KMS-11 (cell line): ENCODE measurements around the gene SH3GL3.

Experiments used
- H2AFZ ChIP-seq: fragments of 200-600 bp; sonication (generic); 2 replicates; pipeline ENCODE4 v1.6.1; 2016; ENCODE audit warnings: antibody characterized with exemption, mixed run types, low read depth
- H3K27ac ChIP-seq: fragments of 200-600 bp; sonication (generic); 2 replicates; pipeline ENCODE4 v1.6.1; 2016; ENCODE audit warnings: mild to moderate bottlenecking, mixed run types
- H3K27me3 ChIP-seq: fragments of 200-600 bp; sonication (generic); 2 replicates; pipeline ENCODE4 v1.6.1; 2017; ENCODE audit warnings: mild to moderate bottlenecking, low read depth, mixed run types, moderate library complexity; ENCODE audit not compliant: insufficient read depth
- H3K36me3 ChIP-seq: fragments of 200-600 bp; sonication (generic); 2 replicates; pipeline ENCODE4 v1.6.1; 2017; ENCODE audit warnings: mild to moderate bottlenecking, mixed run types; ENCODE audit not compliant: insufficient read depth
- H3K4me1 ChIP-seq: fragments of 200-600 bp; sonication (generic); 2 replicates; pipeline ENCODE4 v1.6.1; 2016; ENCODE audit warnings: mild to moderate bottlenecking, low read depth, mixed run types; ENCODE audit not compliant: poor library complexity, severe bottlenecking
- H3K4me2 ChIP-seq: fragments of 200-600 bp; sonication (generic); 2 replicates; pipeline ENCODE4 v1.7.0; 2016; ENCODE audit warnings: mild to moderate bottlenecking, mixed run types
- H3K4me3 ChIP-seq: fragments of 200-600 bp; sonication (generic); IDR thresholded peaks from 2 replicates; pipeline ENCODE4 v1.6.1; 2017; ENCODE audit warnings: low read depth, low read length, mixed read lengths; ENCODE audit not compliant: insufficient read depth
- H3K79me2 ChIP-seq: fragments of 200-600 bp; sonication (generic); 2 replicates; pipeline ENCODE4 v1.6.1; 2016; ENCODE audit warnings: low read depth, mixed run types; ENCODE audit not compliant: insufficient read depth
- H3K9ac ChIP-seq: fragments of 200-600 bp; sonication (generic); 2 replicates; pipeline ENCODE4 v1.6.1; 2016; ENCODE audit warnings: mild to moderate bottlenecking, mixed run types
- H4K20me1 ChIP-seq: fragments of 200-600 bp; sonication (generic); 2 replicates; pipeline ENCODE4 v1.6.1; 2016; ENCODE audit warnings: mild to moderate bottlenecking, mixed run types; ENCODE audit not compliant: insufficient read depth
- TF ChIP-seq, protein P1 (sequence below): fragments of 200-600 bp; sonication (generic); conservative IDR thresholded peaks from 2 replicates; pipeline ENCODE4 v1.6.1; 2017; ENCODE audit warnings: low read depth, mild to moderate bottlenecking, antibody characterized with exemption, low read length, moderate library complexity, mixed read lengths

Gene SH3GL3

DNA sequence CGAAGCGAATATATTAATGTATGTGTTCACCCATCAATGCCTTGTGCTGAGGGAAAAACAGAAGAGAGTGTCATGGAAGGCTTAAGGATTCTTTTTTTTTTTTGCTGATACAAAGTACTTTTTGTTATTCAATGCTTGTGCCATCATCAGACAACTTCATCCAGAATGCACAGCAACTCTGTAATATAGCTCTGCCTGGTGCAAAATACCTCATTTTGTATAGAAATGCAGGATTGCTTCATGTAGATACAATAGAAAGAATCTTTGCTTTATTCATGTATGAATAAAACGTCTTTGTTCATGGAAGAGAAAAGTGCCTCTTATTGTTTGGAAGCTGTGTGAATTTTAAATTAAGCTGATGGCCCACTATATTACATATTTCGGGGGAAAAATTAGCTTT is 62.9 kb downstream of the SH3GL3 start:
- no peak overlapping the region for H3K4me2 ChIP-seq
- H2AFZ ChIP-seq, result no peak overlapping the region
- TF ChIP-seq, protein P1, sequence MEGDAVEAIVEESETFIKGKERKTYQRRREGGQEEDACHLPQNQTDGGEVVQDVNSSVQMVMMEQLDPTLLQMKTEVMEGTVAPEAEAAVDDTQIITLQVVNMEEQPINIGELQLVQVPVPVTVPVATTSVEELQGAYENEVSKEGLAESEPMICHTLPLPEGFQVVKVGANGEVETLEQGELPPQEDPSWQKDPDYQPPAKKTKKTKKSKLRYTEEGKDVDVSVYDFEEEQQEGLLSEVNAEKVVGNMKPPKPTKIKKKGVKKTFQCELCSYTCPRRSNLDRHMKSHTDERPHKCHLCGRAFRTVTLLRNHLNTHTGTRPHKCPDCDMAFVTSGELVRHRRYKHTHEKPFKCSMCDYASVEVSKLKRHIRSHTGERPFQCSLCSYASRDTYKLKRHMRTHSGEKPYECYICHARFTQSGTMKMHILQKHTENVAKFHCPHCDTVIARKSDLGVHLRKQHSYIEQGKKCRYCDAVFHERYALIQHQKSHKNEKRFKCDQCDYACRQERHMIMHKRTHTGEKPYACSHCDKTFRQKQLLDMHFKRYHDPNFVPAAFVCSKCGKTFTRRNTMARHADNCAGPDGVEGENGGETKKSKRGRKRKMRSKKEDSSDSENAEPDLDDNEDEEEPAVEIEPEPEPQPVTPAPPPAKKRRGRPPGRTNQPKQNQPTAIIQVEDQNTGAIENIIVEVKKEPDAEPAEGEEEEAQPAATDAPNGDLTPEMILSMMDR, result no peak
- no peak overlapping the region for H3K4me3 ChIP-seq
- no peaks in the 10 kb centered on the region for H3K79me2 ChIP-seq
- H3K27me3 ChIP-seq, result no peaks in the 10 kb centered on the region
- H4K20me1 ChIP-seq, result no peaks in the 10 kb centered on the region
- no peak overlapping the region for H3K9ac ChIP-seq
- H3K27ac ChIP-seq, result no peak overlapping the region
- H3K36me3 ChIP-seq, result no peaks in the 10 kb centered on the region
- no peaks in the 10 kb centered on the region for H3K4me1 ChIP-seq

DNA sequence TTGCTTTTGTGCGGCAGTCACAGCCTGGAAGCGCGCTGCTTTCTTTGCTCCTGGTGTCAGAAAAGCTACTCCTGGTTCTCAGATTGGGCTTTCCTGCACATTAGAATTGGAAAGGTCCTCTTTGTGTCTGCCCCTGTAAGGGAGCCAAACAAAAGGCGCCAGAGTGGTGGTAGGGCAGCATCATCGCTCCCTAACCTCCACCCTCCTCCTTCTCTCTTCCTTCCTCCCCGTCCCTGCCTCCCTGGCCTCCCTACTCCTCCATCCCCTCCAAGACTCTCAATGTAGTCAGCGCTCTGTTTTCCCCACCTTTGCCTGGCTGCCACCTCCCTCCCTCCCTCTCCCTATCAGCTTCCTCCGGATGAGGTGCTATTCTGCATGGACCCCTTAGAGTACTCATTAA is 65.3 kb downstream of the SH3GL3 start:
- TF ChIP-seq, protein P1, result no peak
- H3K9ac ChIP-seq, result no peak overlapping the region
- H3K4me2 ChIP-seq, result no peak overlapping the region
- no peaks in the 10 kb centered on the region for H3K79me2 ChIP-seq
- no peaks in the 10 kb centered on the region for H4K20me1 ChIP-seq
- H3K4me3 ChIP-seq, result no peak overlapping the region
- H3K27ac ChIP-seq, result no peak overlapping the region
- H3K36me3 ChIP-seq, result no peaks in the 10 kb centered on the region
- H2AFZ ChIP-seq, result no peak overlapping the region
- no peaks in the 10 kb centered on the region for H3K4me1 ChIP-seq
- no peaks in the 10 kb centered on the region for H3K27me3 ChIP-seq

DNA sequence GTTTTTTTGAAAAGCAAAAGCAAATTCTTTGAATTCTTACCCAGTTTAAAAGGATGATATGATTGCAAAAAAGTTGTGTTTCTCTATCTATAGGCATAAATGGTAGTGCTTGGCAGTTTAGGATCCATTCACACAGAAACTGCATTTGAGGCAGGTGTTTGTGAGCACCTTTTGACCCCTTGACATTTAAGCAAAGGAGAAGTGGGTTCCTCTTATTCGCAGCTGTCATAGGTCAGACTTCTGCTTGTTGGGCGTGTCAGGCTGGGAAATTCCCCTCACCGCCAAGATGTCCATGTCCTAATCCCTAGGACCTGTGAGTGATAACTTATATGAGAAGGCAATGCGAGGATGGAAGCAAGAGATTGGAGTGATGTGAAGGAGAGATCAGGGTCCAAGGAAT is 67.4 kb downstream of the SH3GL3 start:
- H4K20me1 ChIP-seq, result no peaks in the 10 kb centered on the region
- no peaks in the 10 kb centered on the region for H3K27me3 ChIP-seq
- H3K9ac ChIP-seq, result no peak overlapping the region
- H3K27ac ChIP-seq, result no peak overlapping the region
- H2AFZ ChIP-seq, result no peak overlapping the region
- no peaks in the 10 kb centered on the region for H3K79me2 ChIP-seq
- H3K4me1 ChIP-seq, result no peaks in the 10 kb centered on the region
- TF ChIP-seq, protein P1, result no peak
- no peak overlapping the region for H3K4me3 ChIP-seq
- H3K4me2 ChIP-seq, result no peak overlapping the region
- H3K36me3 ChIP-seq, result no peaks in the 10 kb centered on the region

DNA sequence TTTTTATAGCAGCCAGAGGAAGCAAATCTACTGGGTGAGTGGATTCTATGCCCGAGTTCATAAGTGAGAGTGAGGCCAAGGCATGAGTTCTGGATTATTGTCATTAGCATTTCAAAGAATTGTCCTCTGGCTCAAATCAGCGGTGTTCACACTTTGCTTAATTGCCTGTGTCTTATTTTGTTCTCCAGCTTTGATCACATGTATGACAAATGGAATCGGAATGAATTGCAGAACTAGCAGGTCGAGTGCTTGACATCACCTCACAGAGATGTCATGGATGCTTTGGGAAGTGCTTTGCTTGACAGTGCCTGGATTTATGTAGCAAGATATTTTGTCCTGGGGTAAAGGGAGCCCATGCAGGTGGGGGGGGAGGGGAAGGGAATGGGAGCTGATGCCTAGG is 68.0 kb downstream of the SH3GL3 start:
- Histone ChIP-seq H3K4me3 (no peak overlapping the region), H4K20me1 (no peaks in the 10 kb centered on the region), H3K27me3 (no peaks in the 10 kb centered on the region), H3K4me2 (no peak overlapping the region), H3K4me1 (no peaks in the 10 kb centered on the region), H3K27ac (no peak overlapping the region), H3K36me3 (no peaks in the 10 kb centered on the region), H2AFZ (no peak overlapping the region), H3K79me2 (no peaks in the 10 kb centered on the region), H3K9ac (no peak overlapping the region)
- TF ChIP-seq, protein P1, result no peak

DNA sequence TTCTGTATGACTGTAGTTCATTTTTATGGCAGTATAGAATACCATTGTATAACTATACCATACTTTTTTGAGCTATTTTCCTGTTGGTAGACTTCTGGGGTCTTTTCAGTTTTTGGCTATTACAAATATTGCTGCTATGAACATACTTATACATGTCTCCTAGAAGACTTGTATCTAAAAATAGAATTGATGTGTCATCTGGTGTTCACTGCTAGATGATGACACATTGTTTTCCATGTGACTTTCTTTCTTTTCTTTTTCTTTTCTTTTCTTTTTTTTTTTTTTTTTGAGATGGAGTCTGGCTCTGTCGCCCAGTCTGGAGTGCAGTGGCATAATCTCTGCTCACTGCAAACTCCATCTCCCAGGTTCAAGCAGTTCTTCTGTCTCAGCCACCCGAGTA is 69.8 kb downstream of the SH3GL3 start:
- Histone ChIP-seq H3K4me1 (no peaks in the 10 kb centered on the region), H2AFZ (no peak overlapping the region), H3K27me3 (no peaks in the 10 kb centered on the region), H3K4me2 (no peak overlapping the region), H3K27ac (no peak overlapping the region), H3K79me2 (no peaks in the 10 kb centered on the region), H4K20me1 (no peaks in the 10 kb centered on the region), H3K9ac (no peak overlapping the region), H3K4me3 (no peak overlapping the region), H3K36me3 (no peaks in the 10 kb centered on the region)
- TF ChIP-seq, protein P1, result no peak
